Measurements from ENCODE around the gene ZNF14.

The ZNF14 gene

DNA sequence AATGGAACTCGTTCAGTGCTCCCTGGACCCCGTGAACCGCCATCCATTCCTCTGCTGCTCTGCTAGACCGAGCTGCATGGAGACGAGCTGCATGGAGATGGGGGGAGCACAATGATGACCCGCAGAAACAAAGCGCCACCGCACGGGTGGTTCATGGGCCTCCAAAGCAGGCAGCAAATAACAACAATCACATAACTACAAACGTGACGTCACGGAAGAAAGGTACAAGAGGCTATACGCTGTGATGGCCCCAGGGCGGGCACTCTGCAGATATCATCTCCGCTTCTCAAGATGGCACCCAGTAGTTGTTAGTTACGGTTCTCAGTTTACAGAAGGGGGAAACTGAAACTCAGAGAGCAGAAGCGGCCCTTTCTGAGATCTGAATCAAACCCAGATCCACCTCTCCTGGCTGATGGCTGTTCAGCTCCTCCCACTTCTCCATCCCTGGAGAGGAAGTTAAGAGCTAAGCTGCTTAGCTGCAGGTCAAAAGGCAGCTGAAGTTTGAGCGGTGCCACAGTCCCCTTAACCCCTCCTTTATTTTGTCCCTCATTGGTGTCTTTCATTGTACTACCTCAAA, 71.1 kb downstream of the ZNF14 start:
- DNase-seq (ENCODE audit: low read depth): no peak
- H3K4me3 ChIP-seq (ENCODE audit: control insufficient read depth, low read depth, low read length): no peak overlapping the region
- TF ChIP-seq, protein P1, sequence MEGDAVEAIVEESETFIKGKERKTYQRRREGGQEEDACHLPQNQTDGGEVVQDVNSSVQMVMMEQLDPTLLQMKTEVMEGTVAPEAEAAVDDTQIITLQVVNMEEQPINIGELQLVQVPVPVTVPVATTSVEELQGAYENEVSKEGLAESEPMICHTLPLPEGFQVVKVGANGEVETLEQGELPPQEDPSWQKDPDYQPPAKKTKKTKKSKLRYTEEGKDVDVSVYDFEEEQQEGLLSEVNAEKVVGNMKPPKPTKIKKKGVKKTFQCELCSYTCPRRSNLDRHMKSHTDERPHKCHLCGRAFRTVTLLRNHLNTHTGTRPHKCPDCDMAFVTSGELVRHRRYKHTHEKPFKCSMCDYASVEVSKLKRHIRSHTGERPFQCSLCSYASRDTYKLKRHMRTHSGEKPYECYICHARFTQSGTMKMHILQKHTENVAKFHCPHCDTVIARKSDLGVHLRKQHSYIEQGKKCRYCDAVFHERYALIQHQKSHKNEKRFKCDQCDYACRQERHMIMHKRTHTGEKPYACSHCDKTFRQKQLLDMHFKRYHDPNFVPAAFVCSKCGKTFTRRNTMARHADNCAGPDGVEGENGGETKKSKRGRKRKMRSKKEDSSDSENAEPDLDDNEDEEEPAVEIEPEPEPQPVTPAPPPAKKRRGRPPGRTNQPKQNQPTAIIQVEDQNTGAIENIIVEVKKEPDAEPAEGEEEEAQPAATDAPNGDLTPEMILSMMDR (conservative IDR thresholded peaks at IDR 0.05; ENCODE audit: control insufficient read depth, insufficient read depth, low read depth, low read length): no peak

DNA sequence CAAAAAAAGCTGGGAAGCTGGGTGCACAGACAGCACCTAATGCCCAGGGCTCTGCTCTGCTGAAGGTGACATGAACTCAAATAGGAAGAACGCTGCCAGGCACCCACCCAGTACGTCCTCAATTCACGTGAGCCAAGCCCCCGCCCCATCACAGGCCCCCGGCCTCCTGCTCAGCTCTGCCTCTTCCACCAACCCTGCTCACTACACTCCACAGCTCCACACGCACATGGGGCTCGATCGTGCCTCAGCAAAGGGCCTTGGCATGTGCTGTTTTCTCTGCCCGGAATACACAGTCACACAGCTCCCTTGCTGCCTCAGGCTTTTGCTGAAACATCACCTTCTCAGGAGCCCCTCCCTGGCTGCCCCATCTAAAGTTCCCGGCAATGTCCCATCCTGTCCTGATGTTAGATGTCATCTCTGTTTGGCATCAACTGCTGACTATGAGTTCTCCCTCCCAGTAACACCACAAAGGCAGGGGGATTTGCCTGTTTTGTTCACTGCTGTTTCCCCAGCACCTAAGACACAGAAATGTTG, 71.7 kb downstream of the ZNF14 start:
- TF ChIP-seq, protein P1 (conservative IDR thresholded peaks at IDR 0.05; ENCODE audit: control insufficient read depth, insufficient read depth, low read depth, low read length): no peak

More for the DNA sequence above, 71.7 kb downstream of the ZNF14 start:
- DNase-seq (ENCODE audit: low read depth): no peak
- no peak overlapping the region for H3K4me3 ChIP-seq (ENCODE audit: control insufficient read depth, low read depth, low read length)
